ENCODE data around the gene MTG2.
A peak's percentile ranks its signal among the peaks of the same experiment; 100 is the strongest.

Gene MTG2

GRCh38 chr20:62246431-62246830 is 63.6 kb downstream of the MTG2 start:
- Histone ChIP-seq H3K9ac (ENCODE audit: low read length) (no peak overlapping the region), H4K91ac (ENCODE audit: low read depth, low read length) (no peak overlapping the region), H3K9me3 (ENCODE audit: insufficient read depth, low read depth, low read length) (no peaks in the 10 kb centered on the region), H3K79me2 (ENCODE audit: control insufficient read depth, insufficient read depth, low read length, poor library complexity) (peaks cover 5% of the 10 kb centered on the region), H2AK5ac (ENCODE audit: low read length) (no peak overlapping the region), H3K23ac (ENCODE audit: low read length) (no peak overlapping the region), H2BK120ac (ENCODE audit: insufficient read depth, low read length, poor library complexity) (no peak overlapping the region), H4K8ac (ENCODE audit: low read depth, low read length) (no peak overlapping the region), H4K12ac (ENCODE audit: low read depth, low read length) (no peak overlapping the region), H3K79me1 (ENCODE audit: low read length) (no peaks in the 10 kb centered on the region), H3K4me3 (ENCODE audit: low read depth, low read length) (no peak overlapping the region), H3K36me3 (ENCODE audit: control insufficient read depth in 1 of 2, insufficient read depth in 2 of 2, low read length in 2 of 2) (peaks cover 23 to 24% of the 10 kb centered on the region in 2 experiments), H3K4ac (ENCODE audit: low read depth, low read length) (no peak overlapping the region), H3K4me2 (ENCODE audit: low read length) (no peak overlapping the region), H3K14ac (ENCODE audit: low read length) (no peak overlapping the region), H2BK5ac (ENCODE audit: low read depth, low read length, poor library complexity) (no peak overlapping the region), H2BK12ac (ENCODE audit: low read length) (no peak overlapping the region), H3K27me3 (ENCODE audit: insufficient read depth, low read length) (no peaks in the 10 kb centered on the region), H3K4me1 (ENCODE audit: control insufficient read depth in 1 of 2, insufficient read depth in 2 of 2, low read length in 2 of 2) (no peaks in the 10 kb centered on the region), H3K18ac (ENCODE audit: low read length) (no peak overlapping the region), H2AFZ (ENCODE audit: insufficient read depth, low read length, poor library complexity) (no peak overlapping the region), H3K27ac (ENCODE audit: low read depth, low read length) (no peak overlapping the region)
- no peak for DNase-seq
- WGBS (ENCODE audit: extremely low coverage, insufficient coverage, insufficient read length) = no CpG with 5 or more reads among the region's 8 CpGs

- Histone ChIP-seq H3K18ac (ENCODE audit: low read length) (no peak overlapping the region), H3K27ac (ENCODE audit: low read depth, low read length) (no peak overlapping the region), H3K79me1 (ENCODE audit: low read length) (no peaks in the 10 kb centered on the region), H3K27me3 (ENCODE audit: insufficient read depth, low read length) (no peaks in the 10 kb centered on the region), H3K23ac (ENCODE audit: low read length) (no peak overlapping the region), H3K4me1 (ENCODE audit: control insufficient read depth in 1 of 2, insufficient read depth in 2 of 2, low read length in 2 of 2) (no peaks in the 10 kb centered on the region), H4K8ac (ENCODE audit: low read depth, low read length) (no peak overlapping the region), H3K14ac (ENCODE audit: low read length) (no peak overlapping the region), H3K79me2 (ENCODE audit: control insufficient read depth, insufficient read depth, low read length, poor library complexity) (peaks cover 5% of the 10 kb centered on the region), H4K12ac (ENCODE audit: low read depth, low read length) (no peak overlapping the region), H2AFZ (ENCODE audit: insufficient read depth, low read length, poor library complexity) (no peak overlapping the region), H3K9me3 (ENCODE audit: insufficient read depth, low read depth, low read length) (no peaks in the 10 kb centered on the region), H2BK120ac (ENCODE audit: insufficient read depth, low read length, poor library complexity) (no peak overlapping the region), H2BK5ac (ENCODE audit: low read depth, low read length, poor library complexity) (no peak overlapping the region), H3K4me3 (ENCODE audit: low read depth, low read length) (no peak overlapping the region), H3K36me3 (ENCODE audit: control insufficient read depth in 1 of 2, insufficient read depth in 2 of 2, low read length in 2 of 2) (peaks cover 21 to 23% of the 10 kb centered on the region in 2 experiments), H3K9ac (ENCODE audit: low read length) (no peak overlapping the region), H3K4me2 (ENCODE audit: low read length) (no peak overlapping the region), H2BK12ac (ENCODE audit: low read length) (no peak overlapping the region), H4K91ac (ENCODE audit: low read depth, low read length) (no peak overlapping the region), H3K4ac (ENCODE audit: low read depth, low read length) (peak overlapping the region; percentile 13), H2AK5ac (ENCODE audit: low read length) (no peak overlapping the region)
- DNase-seq = no peak
- WGBS (ENCODE audit: extremely low coverage, insufficient coverage, insufficient read length) = no CpG with 5 or more reads among the region's 22 CpGs
Measured at GRCh38 chr20:62246872-62247652, 64.2 kb downstream of the MTG2 start.

GRCh38 chr20:62248890-62249560 is 66.2 kb downstream of the MTG2 start:
- H3K4me2 ChIP-seq (ENCODE audit: low read length) = no peak overlapping the region
- H3K36me3 ChIP-seq (ENCODE audit: control insufficient read depth in 1 of 2, insufficient read depth in 2 of 2, low read length in 2 of 2) = peaks cover 14 to 15% of the 10 kb centered on the region in 2 experiments
- H3K27ac ChIP-seq (ENCODE audit: low read depth, low read length) = no peak overlapping the region
- H2BK120ac ChIP-seq (ENCODE audit: insufficient read depth, low read length, poor library complexity) = no peak overlapping the region
- H2BK5ac ChIP-seq (ENCODE audit: low read depth, low read length, poor library complexity) = no peak overlapping the region
- no peak overlapping the region for H3K18ac ChIP-seq (ENCODE audit: low read length)
- H3K4ac ChIP-seq (ENCODE audit: low read depth, low read length) = peak overlapping the region; percentile 24
- DNase-seq = no peak
- H3K9me3 ChIP-seq (ENCODE audit: insufficient read depth, low read depth, low read length) = no peaks in the 10 kb centered on the region
- no CpG with 5 or more reads among the region's 6 CpGs for WGBS (ENCODE audit: extremely low coverage, insufficient coverage, insufficient read length)
- H2BK12ac ChIP-seq (ENCODE audit: low read length) = no peak overlapping the region
- no peak overlapping the region for H4K12ac ChIP-seq (ENCODE audit: low read depth, low read length)
- H3K4me3 ChIP-seq (ENCODE audit: low read depth, low read length) = no peak overlapping the region
- no peak overlapping the region for H2AK5ac ChIP-seq (ENCODE audit: low read length)
- H4K91ac ChIP-seq (ENCODE audit: low read depth, low read length) = no peak overlapping the region
- H2AFZ ChIP-seq (ENCODE audit: insufficient read depth, low read length, poor library complexity) = no peak overlapping the region
- H3K27me3 ChIP-seq (ENCODE audit: insufficient read depth, low read length) = no peaks in the 10 kb centered on the region
- peaks cover 2% of the 10 kb centered on the region for H3K79me2 ChIP-seq (ENCODE audit: control insufficient read depth, insufficient read depth, low read length, poor library complexity)
- no peak overlapping the region for H3K14ac ChIP-seq (ENCODE audit: low read length)
- no peak overlapping the region for H3K23ac ChIP-seq (ENCODE audit: low read length)
- no peak overlapping the region for H3K9ac ChIP-seq (ENCODE audit: low read length)
- no peak overlapping the region for H4K8ac ChIP-seq (ENCODE audit: low read depth, low read length)
- H3K4me1 ChIP-seq (ENCODE audit: control insufficient read depth in 1 of 2, insufficient read depth in 2 of 2, low read length in 2 of 2) = no peaks in the 10 kb centered on the region
- H3K79me1 ChIP-seq (ENCODE audit: low read length) = no peaks in the 10 kb centered on the region

GRCh38 chr20:62252342-62252966 is 69.6 kb downstream of the MTG2 start:
- H3K27me3 ChIP-seq (ENCODE audit: insufficient read depth, low read length) = no peaks in the 10 kb centered on the region
- no CpG with 5 or more reads among the region's 26 CpGs for WGBS (ENCODE audit: extremely low coverage, insufficient coverage, insufficient read length)

More at GRCh38 chr20:62252342-62252966, 69.6 kb downstream of the MTG2 start:
- H3K4me1 ChIP-seq (ENCODE audit: control insufficient read depth in 1 of 2, insufficient read depth in 2 of 2, low read length in 2 of 2) = no peaks in the 10 kb centered on the region
- H4K12ac ChIP-seq (ENCODE audit: low read depth, low read length) = no peak overlapping the region
- H3K79me1 ChIP-seq (ENCODE audit: low read length) = no peaks in the 10 kb centered on the region
- no peak for DNase-seq
- no peak overlapping the region for H2AFZ ChIP-seq (ENCODE audit: insufficient read depth, low read length, poor library complexity)
- H3K4me3 ChIP-seq (ENCODE audit: low read depth, low read length) = no peak overlapping the region
- H3K18ac ChIP-seq (ENCODE audit: low read length) = no peak overlapping the region
- H2AK5ac ChIP-seq (ENCODE audit: low read length) = no peak overlapping the region
- H2BK12ac ChIP-seq (ENCODE audit: low read length) = no peak overlapping the region
- H3K79me2 ChIP-seq (ENCODE audit: control insufficient read depth, insufficient read depth, low read length, poor library complexity) = no peaks in the 10 kb centered on the region
- no peak overlapping the region for H4K91ac ChIP-seq (ENCODE audit: low read depth, low read length)
- H3K14ac ChIP-seq (ENCODE audit: low read length) = no peak overlapping the region
- H3K23ac ChIP-seq (ENCODE audit: low read length) = no peak overlapping the region
- H3K36me3 ChIP-seq (ENCODE audit: control insufficient read depth in 1 of 2, insufficient read depth in 2 of 2, low read length in 2 of 2) = peaks cover 19 to 21% of the 10 kb centered on the region in 2 experiments
- no peak overlapping the region for H2BK5ac ChIP-seq (ENCODE audit: low read depth, low read length, poor library complexity)
- H3K27ac ChIP-seq (ENCODE audit: low read depth, low read length) = no peak overlapping the region
- H3K9me3 ChIP-seq (ENCODE audit: insufficient read depth, low read depth, low read length) = no peaks in the 10 kb centered on the region
- H3K4me2 ChIP-seq (ENCODE audit: low read length) = no peak overlapping the region
- no peak overlapping the region for H3K9ac ChIP-seq (ENCODE audit: low read length)
- no peak overlapping the region for H3K4ac ChIP-seq (ENCODE audit: low read depth, low read length)
- no peak overlapping the region for H4K8ac ChIP-seq (ENCODE audit: low read depth, low read length)
- H2BK120ac ChIP-seq (ENCODE audit: insufficient read depth, low read length, poor library complexity) = no peak overlapping the region

Data from trophoblast cell (in vitro differentiated cells and primary cell).